Astrocyte of the cerebellum (primary cell): Measurements from ENCODE around the gene RUNX2.

Experiments used
- DNase-seq: peaks from one replicate; pipeline ENCODE4 v3.0.0-alpha.2; 2011; ENCODE audit warnings: low read depth
- H3K4me3 ChIP-seq: 2 replicates; pipeline ENCODE4 v1.5.1; 2011; ENCODE audit warnings: mild to moderate bottlenecking, low read depth, low read length, moderate library complexity
- CTCF ChIP-seq: IDR thresholded peaks from 2 replicates; pipeline ENCODE4 v1.5.1; 2012; ENCODE audit warnings: low read length, low read depth, moderate library complexity, mild to moderate bottlenecking; ENCODE audit errors: missing control alignments
- in situ Hi-C: cut with HindIII; loops from 2 replicates; pipeline ENCODE4 v1.10.0; 2017; ENCODE audit warnings: low sequenced_read_pairs

Gene RUNX2

GRCh38 chr6:45592991-45593390 lies 264.9 kb downstream of the RUNX2 start:
- H3K4me3 ChIP-seq, result no peak overlapping the region
- in situ Hi-C loops, result no loop called here
- TF ChIP-seq CTCF, result no peak
- no peak for DNase-seq

- no peak for TF ChIP-seq CTCF
- in situ Hi-C loops, result no loop called here
- DNase-seq, result no peak
- H3K4me3 ChIP-seq, result no peak overlapping the region
Observed at GRCh38 chr6:45595010-45595851, 267.1 kb downstream of the RUNX2 start.

- H3K4me3 ChIP-seq, result no peak overlapping the region
- in situ Hi-C loops, result no loop called here
- no peak for DNase-seq
- TF ChIP-seq CTCF, result no peak
Observed at GRCh38 chr6:45597424-45597823, 269.3 kb downstream of the RUNX2 start.

GRCh38 chr6:45599053-45599452 lies 270.9 kb downstream of the RUNX2 start:
- TF ChIP-seq CTCF, result no peak
- in situ Hi-C loops, result no loop called here
- DNase-seq, result no peak
- no peak overlapping the region for H3K4me3 ChIP-seq

- no peak overlapping the region for H3K4me3 ChIP-seq
- no peak for DNase-seq
- TF ChIP-seq CTCF, result no peak
- in situ Hi-C loops, result no loop called here
Observed at GRCh38 chr6:45605971-45606370, 277.8 kb downstream of the RUNX2 start.

- in situ Hi-C loops, result no loop called here
Observed at GRCh38 chr6:45606831-45607400, 278.8 kb downstream of the RUNX2 start.

More at GRCh38 chr6:45606831-45607400, 278.8 kb downstream of the RUNX2 start:
- no peak for TF ChIP-seq CTCF
- DNase-seq, result no peak
- H3K4me3 ChIP-seq, result no peak overlapping the region
